PFSK-1 (cell line): Measurements from ENCODE around the gene KYAT1.

Source experiments
- FOXP2 ChIP-seq: optimal IDR thresholded peaks from 2 replicates; pipeline ENCODE3; 2011; ENCODE audit warnings: borderline replicate concordance, control low read depth, inconsistent platforms; ENCODE audit not compliant: insufficient read depth; ENCODE audit errors: extremely low read length, extremely low read depth
- POLR2AphosphoS5 ChIP-seq: IDR thresholded peaks from 2 replicates; pipeline ENCODE4 v1.6.1; 2012; ENCODE audit warnings: low read depth, mild to moderate bottlenecking, control low read depth, low read length, moderate library complexity
- SIN3A ChIP-seq: IDR thresholded peaks from 2 replicates; pipeline ENCODE4 v1.6.1; 2012; ENCODE audit warnings: mild to moderate bottlenecking, low read length, moderate library complexity, borderline replicate concordance; ENCODE audit not compliant: insufficient read depth
- TAF1 ChIP-seq: IDR thresholded peaks from 2 replicates; pipeline ENCODE4 v1.6.1; 2012; ENCODE audit warnings: low read length, control low read depth, borderline replicate concordance; ENCODE audit not compliant: insufficient read depth
- TF ChIP-seq, protein P1 (sequence below), 2 experiments: IDR thresholded peaks; 2 replicates each; pipeline versions ENCODE4 v1.6.1 to v1.8.0; 2011 to 2012; ENCODE audit warnings: low read depth in 2 of 2, low read length in 2 of 2, control low read depth in 1 of 2, inconsistent platforms in 1 of 2, mild to moderate bottlenecking in 1 of 2, moderate library complexity in 1 of 2; ENCODE audit not compliant: insufficient read depth in 1 of 2

The KYAT1 gene

DNA sequence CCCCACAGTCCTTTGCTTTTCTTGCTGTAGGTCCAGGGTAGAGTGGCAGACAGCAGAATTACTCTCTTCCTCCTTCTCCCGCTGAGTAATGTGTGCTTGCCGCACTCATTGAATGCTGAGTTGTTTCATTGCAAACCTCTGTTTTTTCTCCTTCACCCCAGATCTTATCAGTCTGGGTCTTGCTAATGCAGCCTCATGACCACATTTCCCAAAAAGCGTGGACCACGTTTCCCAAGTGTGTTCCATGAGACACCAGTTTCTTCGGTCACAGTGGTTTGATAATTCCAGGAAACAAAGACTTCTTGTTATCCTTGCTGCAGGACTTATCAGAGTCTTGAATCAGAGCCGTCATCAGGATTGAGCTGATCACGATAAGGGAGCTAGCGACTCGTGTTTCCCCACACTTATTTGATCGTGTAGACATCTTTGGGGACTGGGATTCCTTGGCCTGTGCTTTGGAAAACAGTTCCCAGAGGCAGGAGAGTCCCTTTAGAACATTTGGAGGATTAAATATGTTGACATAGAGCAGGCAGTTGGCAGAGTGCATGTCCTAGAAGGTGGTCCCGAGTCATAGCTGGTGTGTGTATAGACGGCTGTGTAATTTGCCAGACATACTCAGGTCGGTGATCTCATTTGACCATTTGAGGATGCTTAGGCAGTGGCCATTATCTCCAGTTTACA lies 4.6 kb upstream of the KYAT1 start:
- TF ChIP-seq, protein P1, sequence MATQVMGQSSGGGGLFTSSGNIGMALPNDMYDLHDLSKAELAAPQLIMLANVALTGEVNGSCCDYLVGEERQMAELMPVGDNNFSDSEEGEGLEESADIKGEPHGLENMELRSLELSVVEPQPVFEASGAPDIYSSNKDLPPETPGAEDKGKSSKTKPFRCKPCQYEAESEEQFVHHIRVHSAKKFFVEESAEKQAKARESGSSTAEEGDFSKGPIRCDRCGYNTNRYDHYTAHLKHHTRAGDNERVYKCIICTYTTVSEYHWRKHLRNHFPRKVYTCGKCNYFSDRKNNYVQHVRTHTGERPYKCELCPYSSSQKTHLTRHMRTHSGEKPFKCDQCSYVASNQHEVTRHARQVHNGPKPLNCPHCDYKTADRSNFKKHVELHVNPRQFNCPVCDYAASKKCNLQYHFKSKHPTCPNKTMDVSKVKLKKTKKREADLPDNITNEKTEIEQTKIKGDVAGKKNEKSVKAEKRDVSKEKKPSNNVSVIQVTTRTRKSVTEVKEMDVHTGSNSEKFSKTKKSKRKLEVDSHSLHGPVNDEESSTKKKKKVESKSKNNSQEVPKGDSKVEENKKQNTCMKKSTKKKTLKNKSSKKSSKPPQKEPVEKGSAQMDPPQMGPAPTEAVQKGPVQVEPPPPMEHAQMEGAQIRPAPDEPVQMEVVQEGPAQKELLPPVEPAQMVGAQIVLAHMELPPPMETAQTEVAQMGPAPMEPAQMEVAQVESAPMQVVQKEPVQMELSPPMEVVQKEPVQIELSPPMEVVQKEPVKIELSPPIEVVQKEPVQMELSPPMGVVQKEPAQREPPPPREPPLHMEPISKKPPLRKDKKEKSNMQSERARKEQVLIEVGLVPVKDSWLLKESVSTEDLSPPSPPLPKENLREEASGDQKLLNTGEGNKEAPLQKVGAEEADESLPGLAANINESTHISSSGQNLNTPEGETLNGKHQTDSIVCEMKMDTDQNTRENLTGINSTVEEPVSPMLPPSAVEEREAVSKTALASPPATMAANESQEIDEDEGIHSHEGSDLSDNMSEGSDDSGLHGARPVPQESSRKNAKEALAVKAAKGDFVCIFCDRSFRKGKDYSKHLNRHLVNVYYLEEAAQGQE (IDR thresholded peaks at IDR 0.05; ENCODE audit: insufficient read depth in 1 of 2, low read depth in 2 of 2, low read length in 2 of 2) = no peak; a peak in 1 of 4 replicates
- TF ChIP-seq POLR2AphosphoS5 (no peak), SIN3A (no peak), FOXP2 (no peak), TAF1 (no peak)

DNA sequence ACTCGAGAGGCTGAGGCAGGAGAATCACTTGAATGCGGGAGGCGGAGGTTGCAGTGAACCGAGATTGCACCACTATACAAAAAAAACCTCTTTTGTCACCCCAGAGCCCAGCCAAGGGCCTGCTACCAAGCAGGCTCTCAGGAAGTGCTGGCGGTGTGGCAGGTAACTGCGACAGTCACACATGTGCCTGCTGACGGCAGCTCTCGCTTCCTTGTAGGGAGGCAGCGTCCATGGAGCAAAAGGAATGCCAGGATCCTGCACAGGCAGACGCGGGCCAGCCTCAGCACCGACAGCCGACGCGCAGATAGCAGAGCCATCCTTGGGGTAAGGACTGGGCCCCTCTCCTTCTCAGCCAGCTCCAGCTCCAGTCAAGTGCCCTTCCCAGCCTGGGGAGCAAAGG lies 4.0 kb upstream of the KYAT1 start:
- TF ChIP-seq SIN3A (no peak), FOXP2 (no peak)

DNA sequence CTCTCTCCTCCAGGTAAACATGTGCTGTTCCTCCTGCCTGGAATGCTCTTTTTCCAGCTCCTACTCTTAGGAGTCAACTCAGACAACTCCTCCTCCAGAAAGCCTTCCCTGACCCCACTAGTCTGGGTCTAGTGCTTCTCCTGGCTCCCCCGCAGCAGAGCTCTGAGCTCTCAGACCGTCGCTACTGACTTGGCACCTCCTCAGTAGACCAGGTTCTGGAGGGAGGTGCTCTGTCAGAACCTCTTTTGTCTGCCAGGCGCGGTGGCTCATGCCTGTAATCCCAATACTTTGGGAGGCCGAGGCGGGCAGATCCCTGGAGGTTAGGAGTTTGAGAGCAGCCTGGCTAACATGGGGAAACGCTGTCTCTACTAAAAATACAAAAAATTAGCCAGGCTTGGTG lies 3.6 kb upstream of the KYAT1 start:
- TF ChIP-seq SIN3A (no peak), FOXP2 (no peak), TAF1 (no peak), POLR2AphosphoS5 (no peak)
- TF ChIP-seq, protein P1 (IDR thresholded peaks at IDR 0.05; ENCODE audit: insufficient read depth in 1 of 2, low read depth in 2 of 2, low read length in 2 of 2) = no peak

DNA sequence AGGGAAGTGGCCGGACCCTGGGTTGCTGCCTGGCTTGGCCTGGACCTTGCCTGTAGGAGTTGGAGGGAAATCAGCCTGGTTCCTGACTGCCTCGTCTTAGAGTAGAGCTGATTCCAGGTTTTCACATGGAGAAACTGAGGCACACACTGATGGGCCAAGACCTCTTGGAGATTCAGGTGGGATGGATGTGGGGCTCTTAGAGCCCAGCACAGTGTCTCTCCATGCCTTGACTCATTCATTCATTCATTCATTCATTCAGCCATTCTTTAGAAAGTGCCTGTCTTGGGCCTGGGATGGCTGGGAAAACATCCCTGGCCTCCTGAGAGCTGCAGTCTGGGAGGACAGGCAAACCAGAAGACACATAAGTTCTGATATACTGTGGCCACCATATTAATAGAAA lies 2.4 kb upstream of the KYAT1 start:
- TF ChIP-seq TAF1 (no peak), SIN3A (no peak), POLR2AphosphoS5 (no peak), FOXP2 (no peak)
- TF ChIP-seq, protein P1 (IDR thresholded peaks at IDR 0.05; ENCODE audit: insufficient read depth in 1 of 2, low read depth in 2 of 2, low read length in 2 of 2) = no peak

GRCh38 chr9:128882677-128883603 lies 1.2 kb upstream of the KYAT1 start:
- TF ChIP-seq, protein P1 (IDR thresholded peaks at IDR 0.05; ENCODE audit: insufficient read depth in 1 of 2, low read depth in 2 of 2, low read length in 2 of 2) = no peak
- no peak for TF ChIP-seq POLR2AphosphoS5
- TF ChIP-seq TAF1 = no peak
- no peak for TF ChIP-seq SIN3A
- no peak for TF ChIP-seq FOXP2
